ENCODE measurements around the gene IQSEC1.

DNA sequence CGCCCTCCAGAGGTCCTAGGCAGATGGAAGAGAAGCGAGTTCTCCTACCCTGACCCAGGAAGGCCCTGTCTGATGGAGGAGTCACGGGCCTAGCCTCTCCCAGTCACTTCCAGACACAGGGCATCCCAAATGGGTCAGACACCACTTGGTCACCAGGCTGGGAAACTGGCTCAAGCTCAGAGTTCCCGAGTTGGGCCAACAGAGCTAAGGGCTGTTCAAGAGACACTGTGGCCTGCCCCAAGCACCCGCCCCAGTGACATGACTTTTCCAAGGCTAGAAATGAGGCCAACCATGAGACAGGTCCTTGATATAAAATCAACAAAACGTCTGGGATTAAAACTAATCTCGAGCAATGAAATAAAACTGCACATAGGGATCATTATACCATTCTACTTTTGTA, 113.8 kb downstream of the IQSEC1 start:
- TF ChIP-seq CTCF (IDR thresholded peaks at IDR 0.05) (no peak), POLR2A (IDR thresholded peaks at IDR 0.05) (no peak)

Measured in Peyer's patch (tissue), 4 donors.